Measurements from ENCODE around the gene G6PC1.
"Not testable (repeated sequence)": the region's sequence is repeated elsewhere in the genome, so short reads cannot be mapped to it uniquely, and the experiment has no call there.

Gene G6PC1

GRCh38 chr17:42900460-42901331 is at the start of gene G6PC1:
Gene G6PC1, plus strand, starts transcription at chr17:42900799. Its CDS starts 78 bp downstream, at chr17:42900877.
- DNase-seq (ENCODE audit: low read depth) = no peak
- no peak within 1 kb of the TSS for H3K4me3 ChIP-seq (ENCODE audit: low read depth, low read length)
- TF ChIP-seq CTCF (IDR thresholded peaks at IDR 0.05; ENCODE audit: control insufficient read depth, extremely low read depth, insufficient read depth) = no peak

- no peak within 1 kb of the TSS for H3K4me3 ChIP-seq (ENCODE audit: low read depth, low read length)
- no peak for DNase-seq (ENCODE audit: low read depth)
- TF ChIP-seq CTCF (IDR thresholded peaks at IDR 0.05; ENCODE audit: control insufficient read depth, extremely low read depth, insufficient read depth) = no peak
These were observed 49.6 kb upstream of the G6PC1 start, which contains the start of gene AOC3 for GRCh38 chr17:42850954-42851353. Gene AOC3, plus strand, starts transcription at chr17:42851199. Its CDS starts 145 bp downstream, at chr17:42851344.

- not testable (repeated sequence) for DNase-seq (ENCODE audit: low read depth); H3K4me3 ChIP-seq (ENCODE audit: low read depth, low read length)
These were observed 49.0 kb upstream of the G6PC1 start for GRCh38 chr17:42851371-42852240.

- TF ChIP-seq CTCF (IDR thresholded peaks at IDR 0.05; ENCODE audit: control insufficient read depth, extremely low read depth, insufficient read depth) = no peak
- H3K4me3 ChIP-seq (ENCODE audit: low read depth, low read length) = no peak overlapping the region
- DNase-seq (ENCODE audit: low read depth) = no peak
These were observed 48.2 kb upstream of the G6PC1 start for GRCh38 chr17:42852351-42852750.

- no peak for DNase-seq (ENCODE audit: low read depth)
- TF ChIP-seq CTCF (IDR thresholded peaks at IDR 0.05; ENCODE audit: control insufficient read depth, extremely low read depth, insufficient read depth) = no peak
- no peak overlapping the region for H3K4me3 ChIP-seq (ENCODE audit: low read depth, low read length)
These were observed 47.6 kb upstream of the G6PC1 start for GRCh38 chr17:42853004-42853403.

GRCh38 chr17:42853597-42853967 is 47.0 kb upstream of the G6PC1 start:
- no peak for TF ChIP-seq CTCF (IDR thresholded peaks at IDR 0.05; ENCODE audit: control insufficient read depth, extremely low read depth, insufficient read depth)
- H3K4me3 ChIP-seq (ENCODE audit: low read depth, low read length) = no peak overlapping the region
- DNase-seq (ENCODE audit: low read depth) = no peak
